ENCODE data around the gene CDC20B. TPM values are rescaled to one million over a fixed set of nuclear protein-coding genes. Genes with fewer than 3 reads are reported as not detected.
"Not testable (repeated sequence)": the region's sequence is repeated elsewhere in the genome, so short reads cannot be mapped to it uniquely, and the experiment has no call there.

Gene CDC20B
- total and polyA plus RNA-seq, 4 experiments from 2014 or later: not detected

DNA sequence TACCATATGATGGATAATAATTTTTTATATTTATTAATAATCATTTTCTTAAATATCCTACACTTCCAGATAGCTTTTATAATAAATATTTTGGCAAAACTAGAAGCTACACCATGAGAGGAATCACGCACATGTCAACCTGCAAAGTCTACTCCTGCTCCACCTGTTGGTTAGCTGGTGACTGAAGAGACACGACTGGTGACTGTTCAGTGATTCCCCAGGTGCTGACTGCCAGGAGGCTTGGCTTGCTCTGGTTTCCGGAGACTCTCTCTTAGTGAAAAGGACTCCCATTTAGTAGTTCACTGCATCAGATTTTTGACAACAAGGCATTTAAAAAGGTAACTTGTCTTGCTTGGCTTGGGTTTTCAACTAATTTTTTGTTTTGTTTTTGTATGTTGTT is 49.6 kb downstream of the CDC20B start:
- ChIA-PET CTCF (ENCODE audit: partially characterized antibody) (no interaction called here), POLR2A (ENCODE audit: partially characterized antibody) (interaction anchor here (1.2 kb wide), 1 partner anchor 9 kb away, joined by 3 read pairs; no protein-coding TSS in a partner anchor)
- Histone ChIP-seq H3K27me3 (ENCODE audit: insufficient read depth, low read length) (no peaks in the 10 kb centered on the region), H3K4me1 (ENCODE audit: insufficient read depth, low read length) (no peaks in the 10 kb centered on the region), H3K36me3 (ENCODE audit: insufficient read depth, low read length) (no peaks in the 10 kb centered on the region), H3K27ac (ENCODE audit: low read depth, low read length) (no peak overlapping the region), H3K4me3 (ENCODE audit: low read length in 2 of 2) (no peak overlapping the region), H3K9me3 (ENCODE audit: control insufficient read depth in 1 of 2, low read length in 2 of 2) (no peaks in the 10 kb centered on the region)
- Mint-ChIP-seq H3K36me3 (no peaks in the 10 kb centered on the region), H3K27me3 (peaks cover 0 to 2% of the 10 kb centered on the region in 2 donors), H3K4me3 (no peak overlapping the region), H3K27ac (no peak overlapping the region), H3K4me1 (peaks cover 0 to 1% (median 0%) of the 10 kb centered on the region in 4 donors), H3K9me3 (peaks cover 0 to 3% (median 0%) of the 10 kb centered on the region in 8 donors)
- intact Hi-C loops (cut with micrococcal nuclease): no loop called here
- DNase-seq: no peak

DNA sequence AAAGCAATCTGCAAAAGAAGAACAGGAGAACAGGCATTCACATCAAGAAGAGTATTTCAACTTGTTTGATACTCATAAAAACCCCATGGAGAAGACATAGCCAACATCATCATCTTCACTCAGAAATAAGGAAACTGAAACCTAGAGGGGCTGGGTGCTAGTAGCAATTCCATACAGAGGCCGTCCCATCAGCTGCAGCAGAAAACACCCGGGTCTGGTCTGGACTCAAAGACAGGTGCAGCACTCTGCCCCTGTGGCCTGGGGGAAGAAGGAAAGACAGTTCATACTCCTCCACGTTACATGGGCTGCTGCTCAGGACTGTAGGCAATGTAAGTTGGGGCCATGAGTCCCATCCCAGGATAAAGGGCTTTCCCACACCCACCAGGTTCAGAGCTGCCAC is 58.9 kb downstream of the CDC20B start:
- H3K36me3 ChIP-seq (ENCODE audit: insufficient read depth, low read length): no peaks in the 10 kb centered on the region
- H3K27me3 ChIP-seq (ENCODE audit: insufficient read depth, low read length): no peaks in the 10 kb centered on the region
- no peak overlapping the region for H3K27ac ChIP-seq (ENCODE audit: low read depth, low read length)
- Mint-ChIP-seq H3K27me3 (no peaks in the 10 kb centered on the region), H3K36me3 (peaks cover 14 to 16% of the 10 kb centered on the region in 2 donors), H3K9me3 (no peaks in the 10 kb centered on the region), H3K27ac (no peak overlapping the region), H3K4me3 (no peak overlapping the region), H3K4me1 (peaks cover 11 to 15% (median 13%) of the 10 kb centered on the region in 4 donors)
- no peaks in the 10 kb centered on the region for H3K9me3 ChIP-seq (ENCODE audit: control insufficient read depth in 1 of 2, low read length in 2 of 2)
- no peak for DNase-seq
- peaks cover 11% of the 10 kb centered on the region for H3K4me1 ChIP-seq (ENCODE audit: insufficient read depth, low read length)
- intact Hi-C loops (cut with micrococcal nuclease): no loop called here
- ChIA-PET POLR2A (ENCODE audit: partially characterized antibody) (interaction anchor here (2.0 kb wide), 1 partner anchor 89 kb away, joined by 4 read pairs; no protein-coding TSS in a partner anchor), CTCF (ENCODE audit: partially characterized antibody) (interaction anchor here (1.8 kb wide), 1 partner anchor 10 kb away, joined by 3 read pairs; no protein-coding TSS in a partner anchor)
- no peak overlapping the region for H3K4me3 ChIP-seq (ENCODE audit: low read length in 2 of 2)

DNA sequence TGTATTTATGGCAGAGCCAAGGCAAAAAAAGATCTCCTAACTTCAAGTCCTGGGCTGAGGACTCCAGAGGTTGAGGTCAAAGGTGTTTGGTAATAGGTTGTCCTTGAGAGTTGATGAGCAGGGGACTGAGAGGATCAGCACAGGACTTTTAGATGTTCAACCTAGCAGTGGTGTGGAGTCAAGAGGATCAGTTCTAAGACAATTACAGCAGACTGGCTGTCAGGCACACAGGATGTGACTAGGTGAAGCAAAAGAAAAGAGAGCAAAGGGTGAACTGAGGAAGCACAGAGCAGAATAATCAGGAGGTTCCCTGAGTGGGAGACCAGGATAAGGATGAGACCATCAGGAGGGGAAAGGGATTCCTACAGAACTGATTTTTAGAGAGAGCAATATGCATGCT is 59.6 kb downstream of the CDC20B start:
- H3K27ac ChIP-seq (ENCODE audit: low read depth, low read length): no peak overlapping the region
- H3K9me3 ChIP-seq (ENCODE audit: control insufficient read depth in 1 of 2, low read length in 2 of 2): no peaks in the 10 kb centered on the region
- no peak for DNase-seq
- Mint-ChIP-seq H3K4me1 (peaks cover 14 to 20% (median 18%) of the 10 kb centered on the region in 4 donors), H3K27ac (peak overlapping the region in 5 of 7 donors; percentile 5 to 57 (median 28)), H3K9me3 (no peaks in the 10 kb centered on the region), H3K36me3 (peaks cover 19 to 23% of the 10 kb centered on the region in 2 donors), H3K4me3 (no peak overlapping the region), H3K27me3 (no peaks in the 10 kb centered on the region)
- no peaks in the 10 kb centered on the region for H3K27me3 ChIP-seq (ENCODE audit: insufficient read depth, low read length)
- intact Hi-C loops (cut with micrococcal nuclease): no loop called here
- no peak overlapping the region for H3K4me3 ChIP-seq (ENCODE audit: low read length in 2 of 2)
- ChIA-PET POLR2A (ENCODE audit: partially characterized antibody) (interaction anchor here (2.0 kb wide), 1 partner anchor 88 kb away, joined by 4 read pairs; no protein-coding TSS in a partner anchor), CTCF (ENCODE audit: partially characterized antibody) (interaction anchor here (1.8 kb wide), 1 partner anchor 9 kb away, joined by 3 read pairs; no protein-coding TSS in a partner anchor)
- peaks cover 11% of the 10 kb centered on the region for H3K4me1 ChIP-seq (ENCODE audit: insufficient read depth, low read length)
- H3K36me3 ChIP-seq (ENCODE audit: insufficient read depth, low read length): peaks cover 1% of the 10 kb centered on the region

DNA sequence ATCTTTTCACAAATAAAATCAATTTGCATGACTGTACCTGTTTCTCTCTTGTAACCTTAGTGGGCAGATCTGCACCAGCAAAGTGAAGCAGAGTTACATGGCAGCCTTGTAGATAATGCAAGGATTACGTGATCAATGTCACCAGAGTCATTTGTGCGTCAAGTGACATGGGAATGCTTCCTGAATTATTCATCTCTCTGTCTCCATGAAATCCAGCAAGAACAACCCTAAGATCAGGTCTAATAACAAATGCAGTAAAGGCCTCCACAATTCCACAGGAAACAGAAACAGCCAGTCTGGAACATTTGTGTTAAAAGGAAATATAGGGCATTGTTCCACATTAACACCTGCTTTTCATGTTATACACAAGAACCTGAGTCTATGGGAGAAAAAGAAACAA is 62.8 kb downstream of the CDC20B start:
- POLR2A ChIA-PET (ENCODE audit: partially characterized antibody): no interaction called here
- H3K9me3 Mint-ChIP-seq: no peaks in the 10 kb centered on the region
- H3K36me3 Mint-ChIP-seq: peaks cover 36 to 42% of the 10 kb centered on the region in 2 donors
- Histone ChIP-seq H3K27me3 (ENCODE audit: insufficient read depth, low read length) (no peaks in the 10 kb centered on the region), H3K36me3 (ENCODE audit: insufficient read depth, low read length) (peaks cover 5% of the 10 kb centered on the region), H3K4me1 (ENCODE audit: insufficient read depth, low read length) (peaks cover 19% of the 10 kb centered on the region), H3K27ac (ENCODE audit: low read depth, low read length) (no peak overlapping the region), H3K9me3 (ENCODE audit: control insufficient read depth in 1 of 2, low read length in 2 of 2) (no peaks in the 10 kb centered on the region), H3K4me3 (ENCODE audit: low read length in 2 of 2) (no peak overlapping the region)
- no peaks in the 10 kb centered on the region for H3K27me3 Mint-ChIP-seq
- no peak for DNase-seq
- H3K4me1 Mint-ChIP-seq: peaks cover 20 to 45% (median 27%) of the 10 kb centered on the region in 4 donors
- peak overlapping the region in 1 of 7 donors; percentile 2 for H3K27ac Mint-ChIP-seq
- intact Hi-C loops (cut with micrococcal nuclease): no loop called here
- no peak overlapping the region for H3K4me3 Mint-ChIP-seq
- CTCF ChIA-PET (ENCODE audit: partially characterized antibody): no interaction called here

DNA sequence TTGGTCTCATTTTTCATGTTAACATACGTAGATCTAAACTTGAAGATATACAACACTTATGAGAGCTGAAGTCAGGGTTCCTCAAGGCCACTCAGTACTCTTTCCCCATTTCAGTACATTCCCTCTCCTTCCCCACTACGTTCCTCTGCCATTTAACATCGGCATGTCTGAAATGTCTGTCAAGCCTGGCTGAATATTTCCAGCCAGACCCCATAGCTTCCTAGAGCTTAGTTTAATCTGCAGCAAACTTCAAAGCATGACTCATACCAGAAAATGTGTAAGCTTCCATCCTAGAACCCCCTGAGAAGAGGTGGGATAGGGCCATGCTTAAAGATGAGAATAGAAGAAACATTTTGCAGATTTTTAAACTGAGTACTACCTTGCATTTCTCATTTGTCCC is 64.3 kb downstream of the CDC20B start:
- peaks cover 5% of the 10 kb centered on the region for H3K36me3 ChIP-seq (ENCODE audit: insufficient read depth, low read length)
- CTCF ChIA-PET (ENCODE audit: partially characterized antibody): interaction anchor here (0.7 to 9.9 kb wide), 4 partner anchors 12 to 165 kb away, joined by 3 to 92 read pairs (median 7); no protein-coding TSS in a partner anchor
- no peaks in the 10 kb centered on the region for H3K27me3 ChIP-seq (ENCODE audit: insufficient read depth, low read length)
- POLR2A ChIA-PET (ENCODE audit: partially characterized antibody): interaction anchor here (1.5 kb wide), 1 partner anchor 72 kb away, joined by 4 read pairs; no protein-coding TSS in a partner anchor
- H3K27me3 Mint-ChIP-seq: no peaks in the 10 kb centered on the region
- H3K27ac ChIP-seq (ENCODE audit: low read depth, low read length): no peak overlapping the region
- peak overlapping the region in 1 of 8 donors; percentile 23 for H3K4me3 Mint-ChIP-seq
- peak overlapping the region in 1 of 7 donors; percentile 27 for H3K27ac Mint-ChIP-seq
- no peak for DNase-seq
- no peaks in the 10 kb centered on the region for H3K9me3 ChIP-seq (ENCODE audit: control insufficient read depth in 1 of 2, low read length in 2 of 2)
- peaks cover 32% of the 10 kb centered on the region for H3K4me1 ChIP-seq (ENCODE audit: insufficient read depth, low read length)
- no peak overlapping the region for H3K4me3 ChIP-seq (ENCODE audit: low read length in 2 of 2)
- intact Hi-C loops (cut with micrococcal nuclease): no loop called here
- peaks cover 32 to 56% (median 39%) of the 10 kb centered on the region in 4 donors for H3K4me1 Mint-ChIP-seq
- H3K9me3 Mint-ChIP-seq: no peaks in the 10 kb centered on the region
- peaks cover 36 to 43% of the 10 kb centered on the region in 2 donors for H3K36me3 Mint-ChIP-seq

DNA sequence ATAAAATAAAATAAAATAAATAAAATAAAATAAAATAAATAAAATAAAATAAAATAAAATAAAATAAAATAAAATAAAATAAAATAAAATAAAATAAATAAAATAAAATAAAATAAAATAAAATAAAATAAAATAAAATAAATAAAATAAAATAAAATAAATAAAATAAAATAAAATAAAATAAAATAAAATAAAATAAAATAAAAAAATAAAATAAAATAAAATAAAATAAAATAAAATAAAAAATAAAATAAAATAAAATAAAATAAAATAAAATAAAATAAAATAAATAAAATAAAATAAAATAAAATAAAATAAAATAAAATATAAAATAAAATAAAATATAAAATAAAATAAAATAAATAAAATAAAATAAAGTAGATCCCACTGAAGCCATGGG is 67.0 kb downstream of the CDC20B start:
- peaks cover 36 to 44% of the 10 kb centered on the region in 2 donors for H3K36me3 Mint-ChIP-seq
- DNase-seq; H3K9me3 Mint-ChIP-seq; H3K27ac Mint-ChIP-seq; H3K27me3 Mint-ChIP-seq; H3K36me3 ChIP-seq (ENCODE audit: insufficient read depth, low read length); H3K4me3 ChIP-seq (ENCODE audit: low read length in 2 of 2); H3K9me3 ChIP-seq (ENCODE audit: control insufficient read depth in 1 of 2, low read length in 2 of 2); intact Hi-C loops (cut with micrococcal nuclease); H3K27ac ChIP-seq (ENCODE audit: low read depth, low read length); H3K27me3 ChIP-seq (ENCODE audit: insufficient read depth, low read length): not testable (repeated sequence)
- ChIA-PET POLR2A (ENCODE audit: partially characterized antibody) (interaction anchor here (1.2 to 5.3 kb wide), 3 partner anchors 10 to 45 kb away, joined by 3 to 39 read pairs (median 27); no protein-coding TSS in a partner anchor), CTCF (ENCODE audit: partially characterized antibody) (interaction anchor here (1.6 to 9.9 kb wide), 5 partner anchors 14 to 163 kb away, joined by 4 to 92 read pairs (median 7); partner anchors contain the start of gene GPX8)
- peak overlapping the region in 1 of 8 donors; percentile 63 for H3K4me3 Mint-ChIP-seq
- peaks cover 49% of the 10 kb centered on the region for H3K4me1 ChIP-seq (ENCODE audit: insufficient read depth, low read length)
- H3K4me1 Mint-ChIP-seq: peaks cover 34 to 73% (median 47%) of the 10 kb centered on the region in 4 donors

DNA sequence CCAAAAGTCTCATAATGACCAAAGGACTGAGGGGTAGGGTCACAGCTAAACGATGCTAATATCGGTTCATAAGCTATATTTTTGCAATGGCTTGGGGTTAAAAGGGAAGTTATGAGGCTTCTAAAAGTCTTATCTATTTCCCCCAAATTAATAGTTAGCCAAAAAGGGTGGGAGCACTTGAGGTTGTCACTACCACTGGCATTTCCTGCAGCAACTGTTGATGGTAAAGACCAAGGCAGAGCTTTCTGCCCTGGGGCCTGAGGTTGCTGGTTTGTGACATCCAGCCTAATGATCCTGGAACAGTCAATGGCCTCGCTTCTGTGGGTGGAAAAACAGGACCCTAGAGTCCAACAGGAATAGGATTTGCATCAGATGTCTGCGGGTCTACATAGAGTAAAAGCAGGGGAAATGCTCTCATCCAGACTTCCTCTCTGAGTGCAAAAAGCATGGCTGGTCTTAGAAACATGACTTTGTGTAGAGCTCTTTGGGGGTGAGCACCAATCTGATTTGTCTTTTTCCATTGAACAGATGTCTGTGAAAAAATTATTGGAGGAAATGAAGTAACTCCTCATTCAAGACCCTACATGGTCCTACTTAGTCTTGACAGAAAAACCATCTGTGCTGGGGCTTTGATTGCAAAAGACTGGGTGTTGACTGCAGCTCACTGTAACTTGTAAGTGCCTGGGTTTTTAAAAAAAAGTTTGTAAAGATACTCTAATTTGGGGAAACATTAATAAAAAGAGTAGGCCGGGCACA is 67.9 kb downstream of the CDC20B start:
- Histone ChIP-seq H3K4me3 (ENCODE audit: low read length in 2 of 2) (peak overlapping the region in 1 of 2 donors; percentile 36), H3K4me1 (ENCODE audit: insufficient read depth, low read length) (peaks cover 54% of the 10 kb centered on the region), H3K27me3 (ENCODE audit: insufficient read depth, low read length) (no peaks in the 10 kb centered on the region), H3K27ac (ENCODE audit: low read depth, low read length) (peak overlapping the region; percentile 10), H3K36me3 (ENCODE audit: insufficient read depth, low read length) (peaks cover 5% of the 10 kb centered on the region), H3K9me3 (ENCODE audit: control insufficient read depth in 1 of 2, low read length in 2 of 2) (no peaks in the 10 kb centered on the region)
- Mint-ChIP-seq H3K36me3 (peaks cover 30 to 38% of the 10 kb centered on the region in 2 donors), H3K9me3 (peaks cover 0 to 3% (median 0%) of the 10 kb centered on the region in 8 donors), H3K4me1 (peaks cover 41 to 82% (median 56%) of the 10 kb centered on the region in 4 donors), H3K4me3 (peak overlapping the region; percentile 83 to 96 (median 88)), H3K27me3 (no peaks in the 10 kb centered on the region), H3K27ac (peak overlapping the region in 2 of 7 donors; percentile 52 to 62)
- ChIA-PET CTCF (ENCODE audit: partially characterized antibody) (interaction anchor here (1.1 to 9.9 kb wide), 16 partner anchors 9 to 191 kb away, joined by 3 to 92 read pairs (median 7); partner anchors contain the start of gene GPX8), POLR2A (ENCODE audit: partially characterized antibody) (interaction anchor here (0.6 to 5.3 kb wide), 9 partner anchors 9 to 161 kb away, joined by 3 to 39 read pairs (median 6); partner anchors contain the start of gene GZMK)
- intact Hi-C loops (cut with micrococcal nuclease): loop anchor here (1.0 to 5.0 kb wide), 3 partner anchors 41 to 161 kb away; partner anchors contain the start of gene GZMK
- no peak for DNase-seq
